Testis (tissue), 2 donors: Measurements from ENCODE around the gene ST3GAL5.

Experiments used
- POLR2A ChIP-seq: fragments of 450-650 bp; IDR thresholded peaks from one replicate; pipeline ENCODE4 v1.6.1; 2017; ENCODE audit warnings: antibody characterized with exemption, mild to moderate bottlenecking, moderate library complexity
- TF ChIP-seq, protein P1 (sequence below), 3 experiments: fragments of 450-650 bp in 2 of 3; fragments of 200-600 bp in 1 of 3; sonication (generic) in 1 of 3; IDR thresholded peaks; one replicate each; pipeline ENCODE4 v1.5.1; 2016 to 2019; ENCODE audit warnings: antibody characterized with exemption in 3 of 3, mild to moderate bottlenecking in 2 of 3, moderate library complexity in 1 of 3

DNA sequence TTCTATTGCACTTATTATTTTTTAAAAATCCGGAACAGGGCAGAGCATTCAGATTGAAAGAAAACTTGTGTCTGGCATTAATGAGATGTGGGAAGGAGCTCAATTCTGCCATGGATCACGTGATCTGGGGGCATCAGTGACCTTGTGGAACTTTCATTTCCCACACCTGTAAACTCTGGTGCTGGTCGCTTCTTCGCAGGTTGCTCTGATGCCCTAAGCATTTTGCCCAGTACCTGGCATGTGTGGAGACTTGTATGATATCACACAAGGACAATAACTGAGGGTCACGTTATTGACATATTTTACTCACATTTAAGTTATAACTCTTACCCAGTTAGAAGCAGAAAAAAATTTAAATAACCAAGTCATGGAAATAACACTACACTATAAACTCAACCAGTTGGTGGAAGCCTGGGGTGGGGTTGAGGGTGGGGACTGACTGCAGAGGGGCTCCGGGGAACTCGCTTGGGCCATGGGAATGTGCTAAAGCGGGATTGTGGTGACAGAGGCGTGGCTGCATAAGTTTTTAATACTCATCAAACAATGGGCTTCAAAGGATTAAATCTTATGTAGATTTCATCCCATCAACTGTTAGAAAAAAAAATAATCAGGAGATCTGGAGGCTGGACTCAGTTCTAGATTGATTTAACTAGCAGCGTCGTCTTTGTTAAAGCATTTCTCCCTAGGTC, 36.5 kb downstream of the ST3GAL5 start:
- TF ChIP-seq, protein P1, sequence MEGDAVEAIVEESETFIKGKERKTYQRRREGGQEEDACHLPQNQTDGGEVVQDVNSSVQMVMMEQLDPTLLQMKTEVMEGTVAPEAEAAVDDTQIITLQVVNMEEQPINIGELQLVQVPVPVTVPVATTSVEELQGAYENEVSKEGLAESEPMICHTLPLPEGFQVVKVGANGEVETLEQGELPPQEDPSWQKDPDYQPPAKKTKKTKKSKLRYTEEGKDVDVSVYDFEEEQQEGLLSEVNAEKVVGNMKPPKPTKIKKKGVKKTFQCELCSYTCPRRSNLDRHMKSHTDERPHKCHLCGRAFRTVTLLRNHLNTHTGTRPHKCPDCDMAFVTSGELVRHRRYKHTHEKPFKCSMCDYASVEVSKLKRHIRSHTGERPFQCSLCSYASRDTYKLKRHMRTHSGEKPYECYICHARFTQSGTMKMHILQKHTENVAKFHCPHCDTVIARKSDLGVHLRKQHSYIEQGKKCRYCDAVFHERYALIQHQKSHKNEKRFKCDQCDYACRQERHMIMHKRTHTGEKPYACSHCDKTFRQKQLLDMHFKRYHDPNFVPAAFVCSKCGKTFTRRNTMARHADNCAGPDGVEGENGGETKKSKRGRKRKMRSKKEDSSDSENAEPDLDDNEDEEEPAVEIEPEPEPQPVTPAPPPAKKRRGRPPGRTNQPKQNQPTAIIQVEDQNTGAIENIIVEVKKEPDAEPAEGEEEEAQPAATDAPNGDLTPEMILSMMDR (IDR thresholded peaks at IDR 0.05), result no peak
- TF ChIP-seq POLR2A, result no peak
